HepG2 (cell line): ENCODE results near the gene HCFC1. TPM values are rescaled to one million over a fixed set of nuclear protein-coding genes. Genes with fewer than 3 reads are reported as not detected.

ENCODE experiments used
- FOXA1 ChIP-seq, 2 experiments: fragments of 450-650 bp in 1 of 2; sonication (generic) in 1 of 2; formaldehyde crosslinking in 1 of 2; IDR thresholded peaks; 2 replicates each; pipeline versions ENCODE4 v1.4.0 to v1.6.1; 2016 to 2020; ENCODE audit warnings: missing genetic modification reagents in 1 of 2
- GABPA ChIP-seq, 2 experiments: IDR thresholded peaks; 2 replicates each; pipeline ENCODE4 v1.6.1; 2011 to 2016; ENCODE audit warnings: low read depth in 2 of 2, low read length in 1 of 2, missing biosample characterization in 1 of 2, missing genetic modification characterization in 1 of 2
- LCORL ChIP-seq, 2 experiments: fragments of 450-650 bp in 1 of 2; sonication (generic) in 1 of 2; formaldehyde crosslinking in 1 of 2; IDR thresholded peaks; 2 replicates each; pipeline versions ENCODE4 v1.5.0 to v1.6.1; 2017 to 2020; ENCODE audit warnings: antibody characterized with exemption in 1 of 2, missing genetic modification reagents in 1 of 2
- MAZ ChIP-seq, 2 experiments: sonication (generic) in 1 of 2; formaldehyde crosslinking in 1 of 2; IDR thresholded peaks; 2 replicates each; pipeline versions ENCODE4 v1.5.0 to v1.6.1; 2012 to 2020; ENCODE audit warnings: low read depth in 2 of 2, mild to moderate bottlenecking in 2 of 2, borderline replicate concordance in 1 of 2, improper control_type of control experiment in 1 of 2, low read length in 1 of 2, missing genetic modification reagents in 1 of 2, moderate library complexity in 1 of 2
- NR2F2 ChIP-seq: IDR thresholded peaks from 2 replicates; pipeline ENCODE4 v1.6.1; 2012; ENCODE audit warnings: low read depth, inconsistent platforms, borderline replicate concordance
- RBFOX2 ChIP-seq: fragments of 200-400 bp; formaldehyde crosslinking; IDR thresholded peaks from 2 replicates; pipeline ENCODE4 v1.6.1; 2017; ENCODE audit warnings: low read depth, mild to moderate bottlenecking, low read length
- SSRP1 ChIP-seq: IDR thresholded peaks from 2 replicates; pipeline ENCODE4 v1.6.1; 2016; ENCODE audit warnings: control low read depth
- TARDBP ChIP-seq: sonication (generic); formaldehyde crosslinking; IDR thresholded peaks from 2 replicates; pipeline ENCODE4 v1.8.0; 2022; ENCODE audit warnings: mild to moderate bottlenecking, missing genetic modification reagents
- ZFX ChIP-seq: sonication (generic); formaldehyde crosslinking; IDR thresholded peaks from 2 replicates; pipeline ENCODE4 v1.4.0; 2020; ENCODE audit warnings: mild to moderate bottlenecking, low read depth, missing genetic modification reagents, moderate library complexity
- ZNF20 ChIP-seq: sonication (generic); formaldehyde crosslinking; IDR thresholded peaks from 2 replicates; pipeline ENCODE4 v1.4.0; 2020; ENCODE audit warnings: mild to moderate bottlenecking, moderate library complexity, missing genetic modification reagents
- polyA plus RNA-seq, 8 experiments: library from polyadenylated mRNA; depleted of rRNA in 3 of 8; stranded (reverse) in 7 of 8; unstranded in 1 of 8; fragments of >200 nt; fragmentation: Illumina TruSeq in 4 of 8; extraction: Trizol in 4 of 8; gene quantifications; 2 replicates each; pipeline versions ENCODE4 v1.2.1 to v1.2.3, GENCODE V29; 2011 to 2016; ENCODE audit warnings: low read depth in 4 of 8, missing spikeins in 1 of 8, mixed read lengths in 1 of 8; ENCODE audit not compliant: insufficient read depth in 1 of 8
- total RNA-seq, 5 experiments: library from RNA; depleted of rRNA; stranded (reverse); fragments of >200 nt; fragmentation: Illumina TruSeq; extraction: Trizol; gene quantifications; 2 replicates each; pipeline ENCODE4 v1.2.3, GENCODE V29; 2016; ENCODE audit warnings: low read depth in 1 of 5
- TF ChIP-seq, protein P1 (sequence below): sonication (generic); formaldehyde crosslinking; IDR thresholded peaks from one replicate; pipeline ENCODE4 v1.5.1; 2020; ENCODE audit warnings: mild to moderate bottlenecking, missing genetic modification reagents; ENCODE audit errors: not compliant biosample characterization
- TF ChIP-seq, protein P2 (sequence below): sonication (generic); formaldehyde crosslinking; IDR thresholded peaks from 2 replicates; pipeline ENCODE4 v1.5.0; 2020; ENCODE audit warnings: mild to moderate bottlenecking, missing genetic modification reagents

Gene HCFC1
- total and polyA plus RNA-seq, 2 of the 13 experiments (the other 11 are each of a cell fraction or from before 2014, with no cell fraction given): 5.8 to 17.8 TPM

DNA sequence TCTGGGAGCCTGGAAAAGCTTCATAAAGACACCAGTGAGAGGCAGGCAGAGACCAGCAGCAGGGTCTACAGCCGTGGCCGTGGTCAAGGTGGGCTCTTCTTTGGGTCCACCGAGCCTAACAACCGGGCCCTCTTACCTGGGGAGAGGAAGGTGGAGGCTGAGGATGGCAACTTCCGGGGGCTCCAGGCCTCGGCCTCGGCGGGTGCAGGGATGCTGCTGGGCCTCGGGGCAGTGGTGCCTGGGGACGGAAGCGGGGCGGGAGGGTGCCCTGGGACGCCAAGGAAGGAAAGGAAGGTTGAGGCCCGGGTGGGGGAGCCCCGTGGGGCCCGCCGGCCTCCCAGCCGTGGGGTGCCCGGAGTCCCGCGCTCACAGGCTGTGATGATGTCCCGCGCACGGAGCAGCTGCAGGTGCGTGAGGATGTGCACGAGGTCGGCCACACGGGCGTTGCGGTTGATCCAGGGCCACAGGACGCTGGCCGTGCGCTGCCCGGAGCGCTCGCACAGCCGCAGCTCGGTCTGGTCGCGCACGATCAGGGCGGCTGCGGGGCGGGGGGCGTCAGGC lies 47.5 kb upstream of the HCFC1 start (continued):
- TF ChIP-seq RBFOX2 (peak; percentile 52; the same call in 1 of the 2 replicates), FOXA1 (IDR thresholded peaks at IDR 0.05) (no peak), FOXA1 (CRISPR knock-in tag; IDR thresholded peaks at IDR 0.05) (no peak), SSRP1 (CRISPR knock-in tag) (no peak), NR2F2 (no peak), ZNF20 (no peak), MAZ (IDR thresholded peaks at IDR 0.05; ENCODE audit: borderline replicate concordance, low read depth, low read length) (no peak), MAZ (CRISPR knock-in tag; IDR thresholded peaks at IDR 0.05; ENCODE audit: low read depth) (no peak), TARDBP (CRISPR knock-in tag) (no peak), ZFX (CRISPR knock-in tag) (peak; percentile 62), LCORL (IDR thresholded peaks at IDR 0.05) (no peak), LCORL (CRISPR knock-in tag; IDR thresholded peaks at IDR 0.05) (no peak), GABPA (IDR thresholded peaks at IDR 0.05; ENCODE audit: low read depth, low read length) (no peak), GABPA (CRISPR knock-in tag; IDR thresholded peaks at IDR 0.05; ENCODE audit: low read depth) (peak; percentile 42; the same call in 1 of the 2 replicates)
- TF ChIP-seq, protein P1, sequence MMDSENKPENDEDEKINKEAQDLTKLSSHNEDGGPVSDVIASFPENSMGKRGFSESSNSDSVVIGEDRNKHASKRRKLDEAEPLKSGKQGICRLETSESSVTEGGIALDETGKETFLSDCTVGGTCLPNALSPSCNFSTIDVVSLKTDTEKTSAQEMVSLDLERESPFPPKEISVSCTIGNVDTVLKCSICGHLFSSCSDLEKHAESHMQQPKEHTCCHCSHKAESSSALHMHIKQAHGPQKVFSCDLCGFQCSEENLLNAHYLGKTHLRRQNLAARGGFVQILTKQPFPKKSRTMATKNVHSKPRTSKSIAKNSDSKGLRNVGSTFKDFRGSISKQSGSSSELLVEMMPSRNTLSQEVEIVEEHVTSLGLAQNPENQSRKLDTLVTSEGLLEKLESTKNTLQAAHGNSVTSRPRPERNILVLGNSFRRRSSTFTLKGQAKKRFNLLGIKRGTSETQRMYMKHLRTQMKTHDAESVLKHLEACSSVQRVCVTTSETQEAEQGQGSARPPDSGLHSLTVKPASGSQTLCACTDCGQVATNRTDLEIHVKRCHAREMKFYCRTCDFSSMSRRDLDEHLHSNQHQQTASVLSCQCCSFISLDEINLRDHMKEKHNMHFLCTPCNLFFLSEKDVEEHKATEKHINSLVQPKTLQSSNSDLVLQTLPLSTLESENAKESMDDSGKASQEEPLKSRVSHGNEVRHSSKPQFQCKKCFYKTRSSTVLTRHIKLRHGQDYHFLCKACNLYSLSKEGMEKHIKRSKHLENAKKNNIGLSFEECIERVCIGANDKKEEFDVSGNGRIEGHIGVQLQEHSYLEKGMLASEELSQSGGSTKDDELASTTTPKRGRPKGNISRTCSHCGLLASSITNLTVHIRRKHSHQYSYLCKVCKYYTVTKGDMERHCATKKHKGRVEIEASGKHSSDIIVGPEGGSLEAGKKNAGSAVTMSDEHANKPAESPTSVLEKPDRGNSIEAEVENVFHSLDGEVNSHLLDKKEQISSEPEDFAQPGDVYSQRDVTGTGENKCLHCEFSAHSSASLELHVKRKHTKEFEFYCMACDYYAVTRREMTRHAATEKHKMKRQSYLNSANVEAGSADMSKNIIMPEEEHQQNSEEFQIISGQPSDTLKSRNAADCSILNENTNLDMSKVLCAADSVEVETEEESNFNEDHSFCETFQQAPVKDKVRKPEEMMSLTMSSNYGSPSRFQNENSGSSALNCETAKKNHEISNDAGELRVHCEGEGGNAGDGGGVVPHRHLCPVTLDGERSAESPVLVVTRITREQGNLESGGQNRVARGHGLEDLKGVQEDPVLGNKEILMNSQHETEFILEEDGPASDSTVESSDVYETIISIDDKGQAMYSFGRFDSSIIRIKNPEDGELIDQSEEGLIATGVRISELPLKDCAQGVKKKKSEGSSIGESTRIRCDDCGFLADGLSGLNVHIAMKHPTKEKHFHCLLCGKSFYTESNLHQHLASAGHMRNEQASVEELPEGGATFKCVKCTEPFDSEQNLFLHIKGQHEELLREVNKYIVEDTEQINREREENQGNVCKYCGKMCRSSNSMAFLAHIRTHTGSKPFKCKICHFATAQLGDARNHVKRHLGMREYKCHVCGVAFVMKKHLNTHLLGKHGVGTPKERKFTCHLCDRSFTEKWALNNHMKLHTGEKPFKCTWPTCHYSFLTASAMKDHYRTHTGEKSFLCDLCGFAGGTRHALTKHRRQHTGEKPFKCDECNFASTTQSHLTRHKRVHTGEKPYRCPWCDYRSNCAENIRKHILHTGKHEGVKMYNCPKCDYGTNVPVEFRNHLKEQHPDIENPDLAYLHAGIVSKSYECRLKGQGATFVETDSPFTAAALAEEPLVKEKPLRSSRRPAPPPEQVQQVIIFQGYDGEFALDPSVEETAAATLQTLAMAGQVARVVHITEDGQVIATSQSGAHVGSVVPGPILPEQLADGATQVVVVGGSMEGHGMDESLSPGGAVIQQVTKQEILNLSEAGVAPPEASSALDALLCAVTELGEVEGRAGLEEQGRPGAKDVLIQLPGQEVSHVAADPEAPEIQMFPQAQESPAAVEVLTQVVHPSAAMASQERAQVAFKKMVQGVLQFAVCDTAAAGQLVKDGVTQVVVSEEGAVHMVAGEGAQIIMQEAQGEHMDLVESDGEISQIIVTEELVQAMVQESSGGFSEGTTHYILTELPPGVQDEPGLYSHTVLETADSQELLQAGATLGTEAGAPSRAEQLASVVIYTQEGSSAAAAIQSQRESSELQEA (CRISPR knock-in tag): no peak
- TF ChIP-seq, protein P2, sequence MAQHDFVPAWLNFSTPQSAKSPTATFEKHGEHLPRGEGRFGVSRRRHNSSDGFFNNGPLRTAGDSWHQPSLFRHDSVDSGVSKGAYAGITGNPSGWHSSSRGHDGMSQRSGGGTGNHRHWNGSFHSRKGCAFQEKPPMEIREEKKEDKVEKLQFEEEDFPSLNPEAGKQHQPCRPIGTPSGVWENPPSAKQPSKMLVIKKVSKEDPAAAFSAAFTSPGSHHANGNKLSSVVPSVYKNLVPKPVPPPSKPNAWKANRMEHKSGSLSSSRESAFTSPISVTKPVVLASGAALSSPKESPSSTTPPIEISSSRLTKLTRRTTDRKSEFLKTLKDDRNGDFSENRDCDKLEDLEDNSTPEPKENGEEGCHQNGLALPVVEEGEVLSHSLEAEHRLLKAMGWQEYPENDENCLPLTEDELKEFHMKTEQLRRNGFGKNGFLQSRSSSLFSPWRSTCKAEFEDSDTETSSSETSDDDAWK (CRISPR knock-in tag): no peak
